ENCODE results near the gene SLC36A3. TPM values are rescaled to one million over a fixed set of nuclear protein-coding genes. Genes with fewer than 3 reads are reported as not detected.
"Not testable (repeated sequence)": the region's sequence is repeated elsewhere in the genome, so short reads cannot be mapped to it uniquely, and the experiment has no call there.

Gene SLC36A3
- total RNA-seq, 1 donor from 2014 or later: not detected

- H3K9me3 Mint-ChIP-seq (ENCODE audit: unreplicated experiment): no peaks in the 10 kb centered on the region
- H3K27me3 Mint-ChIP-seq (ENCODE audit: unreplicated experiment): no peaks in the 10 kb centered on the region
- TF ChIP-seq CTCF (IDR thresholded peaks at IDR 0.05): no peak
- no peaks in the 10 kb centered on the region for H3K36me3 Mint-ChIP-seq (ENCODE audit: unreplicated experiment)
- no peak overlapping the region for H3K4me3 Mint-ChIP-seq (ENCODE audit: unreplicated experiment)
- peaks cover 9% of the 10 kb centered on the region for H3K4me1 Mint-ChIP-seq (ENCODE audit: unreplicated experiment)
- no peak overlapping the region for H3K27ac Mint-ChIP-seq (ENCODE audit: unreplicated experiment)
- DNase-seq (ENCODE audit: extremely low spot score, unreplicated experiment): no peak
These were observed 45.4 kb downstream of the SLC36A3 start for GRCh38 chr5:151258201-151258611.

- no peak overlapping the region for H3K27ac Mint-ChIP-seq (ENCODE audit: unreplicated experiment)
These were observed 45.8 kb downstream of the SLC36A3 start for GRCh38 chr5:151257731-151258181.

GRCh38 chr5:151255621-151256286 lies 47.8 kb downstream of the SLC36A3 start:
- no peak for DNase-seq (ENCODE audit: extremely low spot score, unreplicated experiment)
- Mint-ChIP-seq H3K27ac (ENCODE audit: unreplicated experiment) (no peak overlapping the region), H3K27me3 (ENCODE audit: unreplicated experiment) (no peaks in the 10 kb centered on the region), H3K4me1 (ENCODE audit: unreplicated experiment) (peaks cover 14% of the 10 kb centered on the region), H3K36me3 (ENCODE audit: unreplicated experiment) (no peaks in the 10 kb centered on the region), H3K4me3 (ENCODE audit: unreplicated experiment) (no peak overlapping the region), H3K9me3 (ENCODE audit: unreplicated experiment) (no peaks in the 10 kb centered on the region)
- no peak for TF ChIP-seq CTCF (IDR thresholded peaks at IDR 0.05)

More at GRCh38 chr5:151257731-151258181, 45.8 kb downstream of the SLC36A3 start:
- Mint-ChIP-seq H3K4me3 (ENCODE audit: unreplicated experiment) (no peak overlapping the region), H3K36me3 (ENCODE audit: unreplicated experiment) (no peaks in the 10 kb centered on the region), H3K27me3 (ENCODE audit: unreplicated experiment) (no peaks in the 10 kb centered on the region), H3K4me1 (ENCODE audit: unreplicated experiment) (peaks cover 9% of the 10 kb centered on the region), H3K9me3 (ENCODE audit: unreplicated experiment) (no peaks in the 10 kb centered on the region)
- TF ChIP-seq CTCF (IDR thresholded peaks at IDR 0.05): no peak
- no peak for DNase-seq (ENCODE audit: extremely low spot score, unreplicated experiment)

- H3K27me3 Mint-ChIP-seq (ENCODE audit: unreplicated experiment); H3K27ac Mint-ChIP-seq (ENCODE audit: unreplicated experiment); DNase-seq (ENCODE audit: extremely low spot score, unreplicated experiment); H3K9me3 Mint-ChIP-seq (ENCODE audit: unreplicated experiment); H3K36me3 Mint-ChIP-seq (ENCODE audit: unreplicated experiment); H3K4me3 Mint-ChIP-seq (ENCODE audit: unreplicated experiment): not testable (repeated sequence)
- peaks cover 14% of the 10 kb centered on the region for H3K4me1 Mint-ChIP-seq (ENCODE audit: unreplicated experiment)
These were observed 48.6 kb downstream of the SLC36A3 start for GRCh38 chr5:151254990-151255389.

GRCh38 chr5:151254556-151254955 lies 49.0 kb downstream of the SLC36A3 start:
- no peak for DNase-seq (ENCODE audit: extremely low spot score, unreplicated experiment)
- peaks cover 14% of the 10 kb centered on the region for H3K4me1 Mint-ChIP-seq (ENCODE audit: unreplicated experiment)
- no peaks in the 10 kb centered on the region for H3K9me3 Mint-ChIP-seq (ENCODE audit: unreplicated experiment)
- no peak for TF ChIP-seq CTCF (IDR thresholded peaks at IDR 0.05)
- H3K27ac Mint-ChIP-seq (ENCODE audit: unreplicated experiment): no peak overlapping the region
- no peak overlapping the region for H3K4me3 Mint-ChIP-seq (ENCODE audit: unreplicated experiment)
- no peaks in the 10 kb centered on the region for H3K27me3 Mint-ChIP-seq (ENCODE audit: unreplicated experiment)
- H3K36me3 Mint-ChIP-seq (ENCODE audit: unreplicated experiment): no peaks in the 10 kb centered on the region

Data from osteocyte (in vitro differentiated cells).